Smooth muscle cell of the brain vasculature (primary cell): ENCODE data around the gene NEGR1.
A peak's percentile ranks its signal among the peaks of the same experiment; 100 is the strongest.

Experiments used
- DNase-seq: peaks from one replicate; pipeline ENCODE4 v3.0.0-alpha.2; 2012; ENCODE audit warnings: low read depth, low spot score

NEGR1 gene

DNA sequence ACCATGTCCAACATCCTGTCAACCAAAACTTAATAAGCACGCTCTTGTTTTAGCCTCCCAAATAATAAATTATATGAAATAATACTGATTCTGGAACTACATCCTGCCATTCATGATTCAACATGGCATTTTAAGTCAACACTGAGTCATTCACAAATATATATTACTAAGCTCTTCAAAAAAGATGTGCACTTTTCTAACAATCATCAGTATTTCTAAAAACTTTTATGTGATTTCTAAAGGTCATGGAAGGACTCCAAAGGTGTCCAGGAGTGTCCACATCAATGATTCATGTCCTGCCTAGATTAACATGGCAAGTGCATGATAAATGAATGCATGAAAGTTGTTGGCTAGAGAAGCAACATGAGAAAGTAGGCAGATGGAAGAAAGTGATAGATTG is 51.6 kb downstream of the NEGR1 start:
- DNase-seq: no peak

DNA sequence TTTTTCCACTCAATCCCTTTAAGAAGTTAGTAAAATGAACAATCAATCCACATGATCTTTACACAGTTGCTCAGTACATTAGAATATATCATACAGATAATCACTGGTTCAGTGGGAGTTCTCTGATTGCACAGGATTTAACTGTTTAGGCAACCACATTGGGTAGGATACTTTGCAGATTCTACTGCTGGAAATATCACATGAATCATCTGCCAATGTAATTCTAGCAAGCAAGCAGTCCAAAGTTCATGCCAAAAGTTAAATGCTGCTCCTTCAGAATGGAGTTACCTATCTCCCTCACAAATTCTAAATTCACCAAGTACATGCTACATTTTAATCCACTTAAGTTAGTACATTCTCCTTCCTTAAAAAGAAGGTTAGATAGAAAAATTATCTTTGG is 52.4 kb downstream of the NEGR1 start:
- DNase-seq: no peak

DNA sequence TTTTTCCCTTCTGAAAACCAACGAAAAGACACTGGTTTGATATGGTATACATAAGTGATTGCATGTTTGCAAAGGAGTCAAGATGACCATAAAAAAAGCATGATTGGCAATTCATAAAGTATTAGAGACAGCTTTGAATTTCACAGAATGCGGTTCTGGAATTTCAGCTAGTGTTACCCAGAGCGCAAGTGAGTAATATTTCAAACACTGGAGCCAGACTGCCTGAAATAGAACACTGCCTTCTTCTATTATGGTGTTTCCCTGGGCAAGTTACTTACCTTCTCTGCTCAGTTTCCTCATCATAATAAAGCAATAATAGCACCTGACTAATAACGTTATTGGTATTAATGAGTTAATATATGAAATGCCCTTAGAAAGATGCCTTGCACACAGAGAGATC is 54.7 kb downstream of the NEGR1 start:
- no peak for DNase-seq

DNA sequence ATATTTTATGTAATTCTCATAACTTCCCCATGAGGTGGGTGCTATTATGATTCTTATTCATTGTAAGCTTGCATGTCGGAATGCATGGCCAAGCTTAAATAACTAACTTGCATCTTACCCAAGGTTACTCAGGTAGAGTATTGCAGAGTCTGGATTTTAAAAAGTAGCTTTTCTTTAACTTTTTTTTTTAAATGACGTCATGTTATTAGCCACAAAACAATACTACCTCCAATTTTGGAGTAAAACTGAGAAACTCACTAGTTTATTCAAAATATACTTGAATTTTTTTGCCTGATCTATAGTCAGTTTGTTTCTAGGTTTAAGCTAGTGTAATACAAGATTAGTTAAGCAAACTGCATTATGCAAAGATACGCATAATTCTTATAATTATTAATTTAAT is 57.8 kb downstream of the NEGR1 start:
- no peak for DNase-seq

DNA sequence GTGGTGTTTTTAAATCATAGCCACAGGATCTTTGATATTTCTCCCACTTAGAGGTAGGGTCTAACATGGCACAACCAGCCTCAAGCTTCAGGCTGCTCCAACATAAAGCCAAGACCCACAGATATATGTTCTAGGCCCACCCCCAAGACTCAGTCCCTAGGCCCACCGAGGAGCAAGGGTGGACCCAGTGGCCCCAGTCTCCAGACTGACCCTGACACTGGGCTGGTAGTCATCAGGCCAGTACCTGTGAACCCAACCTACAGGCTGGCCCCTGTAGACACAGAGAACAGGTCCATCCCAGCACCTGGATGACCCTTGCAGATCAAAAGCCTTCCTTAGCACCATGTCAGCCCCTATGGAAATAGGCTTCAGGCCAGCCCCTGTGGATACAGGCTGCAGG is 60.5 kb downstream of the NEGR1 start:
- DNase-seq: no peak

DNA sequence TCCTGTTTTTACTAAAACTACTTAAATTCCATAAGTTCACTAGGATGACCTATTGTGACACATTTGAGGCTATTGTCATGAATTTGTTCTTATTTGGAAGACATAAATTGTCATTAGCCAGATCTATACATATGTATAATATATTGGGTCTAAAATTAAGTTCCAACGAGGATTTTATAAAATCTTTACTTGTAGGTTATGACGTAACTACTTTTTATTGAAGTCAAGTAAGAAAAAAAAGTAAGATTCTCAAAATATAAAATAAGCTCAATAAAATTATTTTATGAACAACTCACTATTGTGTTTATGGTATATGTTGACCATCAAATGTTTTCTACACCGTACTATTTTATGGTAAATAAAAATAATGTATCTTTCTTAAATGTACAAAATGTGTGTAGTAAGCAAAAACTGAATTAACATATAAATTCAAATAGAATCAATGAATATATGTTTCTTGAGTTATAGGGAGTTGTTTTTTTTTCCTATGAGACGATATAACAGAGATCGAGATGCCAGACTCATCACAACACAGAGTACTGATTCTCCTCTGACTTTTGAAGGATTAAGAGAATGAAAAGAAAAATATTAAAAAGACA is 64.1 kb downstream of the NEGR1 start:
- DNase-seq: no peak

DNA sequence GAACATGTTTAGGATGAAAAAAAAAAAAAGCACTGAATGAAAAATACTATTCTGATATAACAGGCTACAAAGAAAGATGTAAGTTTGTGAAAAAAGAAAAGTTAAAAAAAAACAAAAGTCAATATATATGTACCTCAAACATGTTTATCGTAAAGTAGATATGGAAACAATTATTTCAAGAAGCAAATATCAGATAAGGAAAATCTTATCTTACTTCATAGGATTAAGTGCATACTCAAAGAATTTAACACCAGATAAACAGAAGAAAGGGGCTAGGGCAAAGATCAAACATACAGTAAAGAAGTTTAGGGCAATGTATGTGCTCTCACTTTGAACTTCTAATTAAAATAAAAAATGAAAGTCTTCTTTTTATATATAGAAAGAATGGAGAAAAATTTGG is 75.3 kb downstream of the NEGR1 start:
- DNase-seq: no peak

DNA sequence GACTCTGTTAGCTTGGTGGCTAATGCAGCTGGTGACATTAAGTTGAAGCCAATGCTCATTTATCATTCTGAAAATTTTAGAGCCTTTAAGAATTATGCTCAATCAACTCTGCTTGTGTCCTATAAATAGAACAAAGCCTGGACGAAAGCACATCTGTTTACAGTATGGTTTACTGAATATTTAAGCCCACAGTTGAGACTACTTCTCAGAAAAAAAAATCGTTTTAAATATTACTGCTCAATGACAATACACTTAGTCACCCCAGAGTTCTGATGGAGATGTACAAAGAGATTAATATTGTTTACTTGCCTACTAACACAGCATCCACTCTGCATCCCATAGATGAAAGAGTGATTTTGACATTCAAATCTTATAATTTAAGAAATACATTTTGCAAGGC is 79.6 kb downstream of the NEGR1 start:
- no peak for DNase-seq

DNA sequence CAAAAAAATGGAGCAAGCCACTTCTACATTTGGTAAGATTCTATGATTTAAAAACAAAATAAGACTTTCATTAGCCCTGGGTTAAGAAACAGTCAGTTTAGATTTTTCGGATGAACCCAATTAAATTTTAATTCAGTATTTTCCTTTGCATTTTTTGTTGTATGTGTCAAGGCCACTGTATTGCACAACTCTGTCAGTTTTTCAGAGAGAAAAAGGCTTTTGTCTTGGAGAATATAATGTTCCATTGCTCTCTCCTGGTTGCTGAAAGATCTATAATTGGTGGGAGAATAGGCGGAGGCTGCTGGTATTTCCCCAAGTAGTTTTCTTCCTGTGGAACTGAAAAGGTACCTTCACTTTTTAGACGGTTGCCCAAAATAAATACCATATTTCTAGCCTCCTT is 84.6 kb downstream of the NEGR1 start:
- no peak for DNase-seq

DNA sequence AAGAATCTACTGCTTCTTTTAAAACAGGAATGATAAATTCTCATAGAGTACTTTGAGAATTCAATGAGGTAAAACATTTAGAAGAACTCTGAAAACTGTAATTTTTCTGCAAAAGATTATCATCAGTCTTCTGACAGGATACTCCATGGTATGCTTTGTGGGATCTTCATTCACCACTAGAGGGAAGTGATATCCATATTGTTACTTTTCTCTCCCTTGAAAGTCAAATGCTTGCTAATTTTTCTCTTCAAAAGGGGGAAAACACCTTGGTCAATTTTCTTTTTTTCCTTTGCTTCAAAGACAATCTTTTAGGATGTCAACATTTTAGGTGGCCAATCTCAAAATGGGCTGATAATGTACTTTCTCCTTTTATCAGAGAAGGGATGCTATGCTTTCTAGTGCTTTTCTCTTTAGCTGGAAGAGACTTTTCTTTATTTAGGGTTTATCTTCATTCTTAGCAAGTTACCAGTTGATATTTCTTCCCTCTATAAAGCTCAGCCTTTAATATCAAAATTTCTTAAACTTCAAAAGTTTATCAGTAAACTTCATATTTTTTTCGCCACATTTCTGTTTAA is 95.5 kb downstream of the NEGR1 start:
- peak; percentile 9 for DNase-seq

DNA sequence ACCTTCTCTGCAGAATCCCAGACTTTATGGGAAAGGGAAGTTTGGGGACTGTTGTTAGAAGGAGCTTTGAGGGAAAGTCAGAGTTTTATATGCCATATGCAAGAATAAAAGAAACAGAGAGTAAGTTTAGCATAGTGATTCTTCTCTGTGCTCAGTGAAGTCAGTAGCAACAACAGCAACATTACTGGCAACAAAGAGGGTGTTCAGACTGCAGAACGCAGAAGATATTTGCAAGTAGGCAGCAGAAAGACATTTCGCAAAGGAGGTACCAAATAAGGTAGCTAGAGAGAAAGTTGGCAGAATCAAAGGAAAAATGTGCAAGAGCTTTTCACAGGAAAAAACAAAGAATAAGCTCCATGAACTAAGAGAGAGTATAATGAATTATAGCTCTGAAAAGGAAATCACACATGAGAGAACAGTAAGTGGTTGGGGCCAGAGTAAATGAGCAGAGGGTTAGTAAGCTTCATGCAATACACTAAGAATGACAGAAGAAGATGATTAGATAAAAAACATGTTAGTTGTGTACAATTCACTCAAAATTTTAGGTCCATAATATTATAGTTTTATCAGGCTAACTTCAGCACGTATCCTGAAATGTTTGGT is 98.1 kb downstream of the NEGR1 start:
- no peak for DNase-seq

DNA sequence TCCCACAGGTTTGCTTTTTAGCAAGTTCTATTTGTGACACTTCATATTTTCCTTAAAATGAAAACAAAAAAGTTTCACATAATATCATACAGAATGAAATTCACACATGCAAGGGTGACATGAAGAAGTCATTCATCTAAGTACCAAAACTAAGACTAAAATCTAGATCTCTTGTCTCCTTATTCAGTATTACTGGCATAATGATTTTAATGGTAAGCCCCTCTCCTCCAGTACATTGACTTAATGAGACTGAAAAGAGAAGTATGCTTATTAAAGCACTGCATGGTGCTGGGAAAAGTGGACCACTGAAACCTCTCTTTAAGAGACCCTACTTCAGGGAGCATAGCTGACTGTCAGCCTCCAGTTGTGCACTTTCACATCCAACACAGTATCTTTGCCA is 99.5 kb downstream of the NEGR1 start:
- DNase-seq: no peak

DNA sequence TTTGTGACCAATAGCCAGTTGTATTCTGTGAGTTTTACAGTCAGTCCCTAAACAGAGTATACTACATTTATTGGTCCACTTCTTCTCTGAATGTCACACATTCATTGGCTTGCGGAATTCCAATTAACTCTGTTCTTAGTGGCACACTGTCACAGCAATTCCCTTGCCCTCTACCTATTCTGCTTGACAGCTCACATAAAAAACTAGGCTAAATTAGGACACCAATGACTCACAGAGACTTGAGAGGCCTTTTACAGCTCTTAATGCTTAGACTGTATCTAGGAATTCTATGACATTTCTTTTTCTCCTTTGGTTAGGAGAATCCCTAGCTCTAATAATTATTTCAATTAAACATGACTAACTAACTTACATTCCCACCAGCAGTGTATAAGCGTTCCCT is 104.1 kb downstream of the NEGR1 start:
- DNase-seq: no peak

DNA sequence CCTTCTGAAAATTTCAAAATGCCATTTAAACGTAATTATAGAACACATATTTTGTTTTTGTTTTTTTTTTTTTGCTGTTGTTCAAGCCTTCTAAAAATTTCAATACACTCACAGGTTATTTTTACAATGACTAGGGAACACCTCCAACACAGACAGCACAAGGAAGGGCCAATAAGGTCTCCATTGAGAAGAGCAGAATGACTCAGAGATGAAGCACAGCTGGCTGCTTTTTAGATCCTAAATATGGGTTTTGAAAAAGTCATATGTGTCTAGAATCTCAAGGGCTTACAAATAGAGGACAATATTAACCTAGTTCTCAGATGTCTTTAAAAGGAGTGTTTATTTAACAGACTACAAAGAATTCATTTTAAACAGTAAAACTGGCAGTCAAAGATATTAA is 104.6 kb downstream of the NEGR1 start:
- DNase-seq: no peak

DNA sequence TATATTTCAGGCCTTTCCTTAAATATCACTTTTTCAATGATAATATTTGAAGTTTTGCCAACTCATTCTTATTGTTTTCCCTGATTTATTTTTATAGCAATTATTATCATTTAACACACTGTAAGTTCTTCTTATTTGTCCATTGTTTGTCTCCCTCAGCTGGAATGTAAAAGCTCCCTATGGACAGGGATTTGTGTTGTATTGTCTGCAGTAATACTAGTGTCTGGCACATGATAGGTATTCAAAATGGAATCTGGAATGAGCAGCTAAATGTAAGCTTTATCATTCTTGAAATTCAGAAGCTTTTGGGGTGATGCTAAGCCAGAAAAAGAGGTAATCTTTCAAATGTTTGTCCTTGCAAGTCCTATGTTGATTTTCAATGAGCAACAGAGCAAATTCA is 112.1 kb downstream of the NEGR1 start:
- DNase-seq: no peak

DNA sequence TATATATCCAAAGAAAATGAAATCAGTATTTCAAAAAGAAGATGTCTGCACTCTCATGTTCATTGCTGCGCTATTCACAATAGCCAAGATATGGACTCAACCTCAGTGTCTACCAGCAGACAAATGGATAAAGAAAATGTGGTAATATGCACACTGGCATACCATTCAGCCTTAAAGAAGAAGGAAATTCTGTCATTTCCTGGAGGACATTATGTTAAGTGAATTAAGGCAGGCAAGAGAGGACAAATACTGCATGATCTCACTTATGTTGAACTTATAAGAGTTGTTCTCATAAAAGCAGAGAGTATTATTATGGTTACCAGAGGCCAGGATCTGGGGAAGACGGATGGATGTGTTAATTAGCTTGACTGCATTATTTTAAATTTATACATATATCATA is 115.9 kb downstream of the NEGR1 start:
- no peak for DNase-seq

DNA sequence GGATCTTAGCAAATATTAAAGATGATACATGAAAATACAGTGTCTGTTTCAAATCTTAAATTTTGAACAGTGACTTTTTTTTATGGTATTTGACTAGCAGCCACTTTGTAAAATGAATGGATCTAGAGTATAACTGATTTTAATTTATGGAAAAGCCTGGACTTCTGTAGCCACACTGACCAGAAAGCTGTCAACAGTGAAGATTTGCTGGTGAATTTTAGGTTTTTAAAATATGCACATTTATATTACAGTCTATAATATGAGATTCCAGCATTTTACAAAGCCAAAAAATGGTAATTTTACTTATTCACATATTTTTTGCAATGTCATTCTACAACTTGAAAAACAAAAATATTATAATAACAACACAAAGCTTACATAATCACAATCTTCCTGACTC is 131.8 kb downstream of the NEGR1 start:
- no peak for DNase-seq

DNA sequence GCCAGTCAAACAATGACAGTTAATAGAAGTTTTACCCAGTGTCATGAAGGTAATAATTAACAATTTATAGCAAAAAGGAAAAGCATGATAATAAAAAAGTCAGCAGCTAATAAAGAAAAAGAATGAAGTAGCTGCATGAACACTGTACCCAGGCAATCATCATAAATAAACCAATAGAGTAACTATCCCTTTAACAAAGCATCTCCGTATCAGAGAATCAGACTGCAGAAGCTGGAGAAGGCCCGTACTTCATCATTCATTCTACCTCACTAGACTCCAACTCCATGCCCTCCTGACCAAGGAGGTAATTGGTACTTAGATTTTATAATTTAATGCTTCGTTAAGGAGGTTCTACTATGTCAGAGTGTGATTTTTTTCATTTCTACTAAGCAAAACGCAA is 140.5 kb downstream of the NEGR1 start:
- DNase-seq: no peak

DNA sequence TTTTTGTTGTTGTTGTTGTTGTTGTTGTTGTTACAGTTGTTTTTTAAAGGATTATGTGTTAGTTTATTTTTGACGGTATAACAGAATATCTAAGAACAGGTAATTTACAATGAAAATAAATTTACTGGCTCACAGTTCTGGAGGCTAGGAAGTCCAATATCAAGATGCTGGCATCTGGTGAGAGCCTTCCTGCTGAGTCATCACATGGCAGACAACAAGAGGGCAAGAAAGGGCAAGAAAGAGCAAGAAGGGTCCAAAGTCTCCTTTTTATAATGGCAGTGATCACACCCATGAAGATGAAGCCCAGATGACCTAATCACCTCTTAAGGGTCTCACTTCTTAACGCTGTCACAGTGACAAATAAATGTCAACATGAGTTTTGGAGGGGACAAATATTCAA is 142.1 kb downstream of the NEGR1 start:
- DNase-seq: no peak

DNA sequence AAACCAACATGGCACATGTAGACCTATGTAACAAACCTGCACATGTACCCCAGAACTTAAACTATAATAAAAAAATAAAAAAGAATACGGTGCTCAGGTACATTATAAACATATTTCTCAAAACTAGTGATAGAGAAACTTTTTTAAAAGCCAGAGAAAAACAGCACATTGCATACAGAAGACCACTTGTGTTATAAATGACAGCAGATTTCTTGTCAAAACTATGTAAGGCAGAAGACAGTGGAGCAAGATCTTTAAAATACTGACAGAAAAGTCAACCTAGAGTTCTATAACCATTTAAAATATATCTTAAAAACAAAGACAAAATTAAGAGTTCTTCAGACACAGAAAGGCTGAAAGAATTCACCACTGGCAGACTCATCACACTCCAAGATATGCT is 144.7 kb downstream of the NEGR1 start:
- DNase-seq: no peak

DNA sequence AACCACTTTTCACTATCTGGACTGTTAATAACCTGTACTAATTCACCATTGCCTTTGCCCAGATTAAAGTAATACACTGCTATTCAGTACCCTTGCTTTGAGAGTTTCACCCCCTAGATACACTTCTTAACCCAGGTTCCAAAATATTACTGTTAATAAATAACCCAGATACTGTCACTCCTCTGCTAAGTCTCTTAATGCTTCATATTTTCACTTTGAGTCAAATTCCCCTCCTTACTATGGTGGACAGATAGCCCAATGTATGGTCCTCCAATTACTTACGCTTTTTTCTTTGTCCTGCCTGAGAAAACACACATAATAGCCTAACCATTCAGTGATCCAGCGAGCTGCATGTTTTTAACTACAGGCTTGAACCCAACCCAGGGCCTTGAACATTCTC is 152.5 kb downstream of the NEGR1 start:
- DNase-seq: no peak

DNA sequence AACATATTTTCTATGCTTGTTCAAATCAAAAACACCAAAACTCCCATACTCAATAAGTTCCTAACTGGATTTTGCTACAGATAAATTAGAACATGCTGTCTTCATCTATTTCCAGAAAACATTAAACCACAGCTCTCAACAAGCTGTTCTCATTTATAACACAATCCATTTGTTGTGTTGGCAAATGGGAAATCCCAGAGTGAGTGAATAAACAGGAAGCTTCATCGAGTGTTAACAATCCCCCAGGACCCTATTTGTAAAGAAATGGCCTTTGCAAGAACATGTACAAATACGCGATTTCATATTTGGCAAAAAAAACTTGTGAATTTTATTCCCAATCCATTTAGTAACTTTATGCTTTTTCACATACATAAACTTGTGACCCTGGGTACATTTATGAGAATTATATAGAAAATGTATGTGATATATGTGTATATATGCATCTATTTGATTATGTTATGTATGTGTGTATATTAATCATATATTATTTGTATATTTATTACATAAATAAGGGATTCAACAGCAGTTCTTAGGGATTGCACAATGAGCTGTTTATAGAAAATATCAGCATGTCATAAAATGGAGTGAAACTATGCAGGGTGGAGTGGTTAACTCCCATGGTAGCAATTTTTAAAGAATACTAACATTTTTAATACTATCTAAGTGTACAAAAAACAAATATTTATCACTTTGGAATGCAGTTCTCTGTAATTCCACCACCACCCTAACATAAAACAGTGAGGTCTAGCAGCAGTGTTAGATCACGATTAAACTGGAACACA is 160.0 kb downstream of the NEGR1 start:
- no peak for DNase-seq

DNA sequence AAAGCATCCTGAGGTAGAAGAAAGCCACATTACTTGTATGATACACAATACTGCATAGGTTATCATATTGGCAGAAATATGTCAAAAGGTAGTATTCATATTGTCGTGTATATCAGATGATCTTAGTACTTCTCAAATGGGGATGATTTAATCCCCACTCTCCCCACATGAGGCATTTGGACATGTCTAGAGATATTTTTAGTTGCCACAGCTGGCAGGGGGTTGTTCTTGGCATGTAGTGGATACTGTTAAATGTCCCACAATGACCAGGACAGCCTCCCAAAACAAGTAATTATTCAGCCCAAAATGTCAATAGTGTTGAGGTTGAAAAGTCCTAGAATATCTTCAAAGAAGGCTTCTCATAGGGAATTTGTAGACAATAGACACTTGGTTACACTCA is 162.8 kb downstream of the NEGR1 start:
- no peak for DNase-seq
